DOHH2 (cell line): ENCODE data around the gene EXOC6B.

Experiments used
- H3F3A ChIP-seq: fragments of 200-600 bp; sonication (generic), shearing (Covaris generic); 2 replicates; pipeline ENCODE4 v1.6.0; 2016; ENCODE audit warnings: antibody characterized with exemption, mild to moderate bottlenecking; ENCODE audit not compliant: control insufficient read depth, insufficient read depth
- H3K27ac ChIP-seq: fragments of 200-600 bp; sonication (generic); 2 replicates; pipeline ENCODE4 v1.5.1; 2014; ENCODE audit warnings: low read depth, mild to moderate bottlenecking, low read length, moderate library complexity
- H3K27me3 ChIP-seq: fragments of 200-600 bp; sonication (generic); 2 replicates; pipeline ENCODE4 v1.6.1; 2014; ENCODE audit warnings: mild to moderate bottlenecking, low read length, mixed read lengths; ENCODE audit not compliant: control insufficient read depth
- H3K36me3 ChIP-seq: fragments of 200-600 bp; sonication (generic); 2 replicates; pipeline ENCODE4 v1.6.1; 2014; ENCODE audit warnings: mild to moderate bottlenecking, low read length, moderate library complexity, mixed read lengths; ENCODE audit not compliant: control insufficient read depth
- H3K4me1 ChIP-seq: fragments of 200-600 bp; sonication (generic); 2 replicates; pipeline ENCODE4 v1.6.1; 2014; ENCODE audit warnings: mild to moderate bottlenecking, low read length, mixed read lengths; ENCODE audit not compliant: control insufficient read depth
- H3K4me2 ChIP-seq: fragments of 200-600 bp; sonication (generic); 2 replicates; pipeline ENCODE4 v1.6.0; 2014; ENCODE audit warnings: mild to moderate bottlenecking, low read length, moderate library complexity
- H3K4me3 ChIP-seq: fragments of 200-600 bp; sonication (generic); 2 replicates; pipeline ENCODE4 v1.5.1; 2014; ENCODE audit warnings: mild to moderate bottlenecking, low read length, mixed read lengths
- H3K79me2 ChIP-seq: fragments of 200-600 bp; sonication (generic); 2 replicates; pipeline ENCODE4 v1.6.1; 2014; ENCODE audit warnings: mild to moderate bottlenecking, low read length, mixed read lengths; ENCODE audit not compliant: control insufficient read depth
- H3K9me2 ChIP-seq: fragments of 200-600 bp; sonication (generic); replicated peaks from 2 replicates; pipeline ENCODE4 v1.6.1; 2014; ENCODE audit warnings: mild to moderate bottlenecking, low read length, mixed read lengths; ENCODE audit not compliant: control insufficient read depth
- H3K9me3 ChIP-seq: fragments of 200-600 bp; sonication (generic); 2 replicates; pipeline ENCODE4 v1.6.1; 2014; ENCODE audit warnings: antibody characterized with exemption, low read length, mixed read lengths; ENCODE audit not compliant: control insufficient read depth, insufficient read depth
- H4K20me1 ChIP-seq: fragments of 200-600 bp; sonication (generic); 2 replicates; pipeline ENCODE4 v1.6.0; 2014; ENCODE audit warnings: low read depth, mild to moderate bottlenecking, antibody characterized with exemption, low read length, moderate library complexity; ENCODE audit not compliant: control insufficient read depth, insufficient read depth
- EZH2phosphoT487 ChIP-seq: fragments of 200-600 bp; sonication (generic); IDR thresholded peaks from 2 replicates; pipeline ENCODE4 v1.6.1; 2017; ENCODE audit warnings: borderline replicate concordance, mild to moderate bottlenecking, antibody characterized with exemption, low read length, moderate library complexity, mixed read lengths
- TF ChIP-seq, protein P1 (sequence below): fragments of 200-600 bp; sonication (generic); IDR thresholded peaks from one replicate; pipeline ENCODE4 v1.5.1; 2014; ENCODE audit warnings: antibody characterized with exemption, mild to moderate bottlenecking, low read depth, low read length; ENCODE audit not compliant: poor library complexity, severe bottlenecking

Gene EXOC6B

DNA sequence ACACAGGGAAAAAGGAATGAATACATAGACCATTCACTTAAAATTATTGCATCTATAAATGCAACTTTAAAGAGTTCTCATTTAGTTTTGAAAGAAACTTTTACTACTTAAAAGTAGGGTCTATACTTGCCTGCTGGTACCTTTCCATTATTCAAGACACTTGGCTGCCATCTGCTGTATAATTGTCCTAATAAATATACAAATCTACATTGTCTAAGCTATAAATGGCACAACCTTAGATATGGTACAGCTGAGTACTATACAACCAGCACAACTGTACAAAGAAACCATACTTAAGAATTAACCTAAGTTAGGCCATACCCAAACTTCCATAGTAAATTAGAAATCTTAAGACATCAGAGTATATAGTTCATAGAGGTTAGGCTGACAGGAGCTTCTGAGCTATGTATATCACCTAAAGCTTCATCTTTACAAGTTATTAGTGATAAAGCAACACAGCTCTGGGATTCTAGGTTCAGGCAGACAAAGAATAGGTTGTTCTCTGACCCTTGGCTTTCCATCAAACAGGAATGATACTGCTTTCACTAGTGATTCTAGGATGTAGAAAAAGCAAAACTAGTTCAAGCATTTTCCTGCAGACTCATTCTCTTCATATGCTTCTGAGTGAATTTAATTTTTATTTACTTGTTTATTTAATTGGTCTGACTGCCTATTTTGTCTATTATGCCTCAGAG lies 22.1 kb downstream of the EXOC6B start:
- Histone ChIP-seq H3K79me2 (no peaks in the 10 kb centered on the region), H3K4me1 (no peaks in the 10 kb centered on the region), H3K9me2 (no peaks in the 10 kb centered on the region), H3F3A (no peaks in the 10 kb centered on the region), H3K27ac (no peak overlapping the region), H3K27me3 (no peaks in the 10 kb centered on the region), H3K9me3 (no peaks in the 10 kb centered on the region), H3K36me3 (no peaks in the 10 kb centered on the region), H3K4me3 (no peak overlapping the region), H4K20me1 (no peaks in the 10 kb centered on the region), H3K4me2 (no peak overlapping the region)
- TF ChIP-seq EZH2phosphoT487: no peak
- TF ChIP-seq, protein P1, sequence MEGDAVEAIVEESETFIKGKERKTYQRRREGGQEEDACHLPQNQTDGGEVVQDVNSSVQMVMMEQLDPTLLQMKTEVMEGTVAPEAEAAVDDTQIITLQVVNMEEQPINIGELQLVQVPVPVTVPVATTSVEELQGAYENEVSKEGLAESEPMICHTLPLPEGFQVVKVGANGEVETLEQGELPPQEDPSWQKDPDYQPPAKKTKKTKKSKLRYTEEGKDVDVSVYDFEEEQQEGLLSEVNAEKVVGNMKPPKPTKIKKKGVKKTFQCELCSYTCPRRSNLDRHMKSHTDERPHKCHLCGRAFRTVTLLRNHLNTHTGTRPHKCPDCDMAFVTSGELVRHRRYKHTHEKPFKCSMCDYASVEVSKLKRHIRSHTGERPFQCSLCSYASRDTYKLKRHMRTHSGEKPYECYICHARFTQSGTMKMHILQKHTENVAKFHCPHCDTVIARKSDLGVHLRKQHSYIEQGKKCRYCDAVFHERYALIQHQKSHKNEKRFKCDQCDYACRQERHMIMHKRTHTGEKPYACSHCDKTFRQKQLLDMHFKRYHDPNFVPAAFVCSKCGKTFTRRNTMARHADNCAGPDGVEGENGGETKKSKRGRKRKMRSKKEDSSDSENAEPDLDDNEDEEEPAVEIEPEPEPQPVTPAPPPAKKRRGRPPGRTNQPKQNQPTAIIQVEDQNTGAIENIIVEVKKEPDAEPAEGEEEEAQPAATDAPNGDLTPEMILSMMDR: no peak

DNA sequence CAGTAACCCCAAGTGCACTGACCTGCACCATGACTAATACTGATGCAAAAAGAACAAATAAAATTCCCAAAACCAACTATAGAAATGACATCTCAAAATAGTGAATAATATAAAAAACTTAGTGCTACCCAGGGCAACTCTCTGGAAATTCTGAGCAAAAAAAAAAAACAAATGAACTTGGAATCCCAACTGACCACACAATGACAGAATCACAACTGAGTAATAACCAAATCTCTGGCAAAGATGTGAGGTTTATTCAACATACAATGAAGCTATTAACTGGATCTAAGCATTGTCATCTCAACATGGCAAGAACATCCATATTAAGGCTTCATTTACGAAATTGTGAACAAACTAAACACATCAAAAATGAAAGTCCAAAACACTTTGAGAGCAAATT lies 22.7 kb downstream of the EXOC6B start:
- Histone ChIP-seq H3K27me3 (no peaks in the 10 kb centered on the region), H3F3A (no peaks in the 10 kb centered on the region), H3K4me3 (no peak overlapping the region)

DNA sequence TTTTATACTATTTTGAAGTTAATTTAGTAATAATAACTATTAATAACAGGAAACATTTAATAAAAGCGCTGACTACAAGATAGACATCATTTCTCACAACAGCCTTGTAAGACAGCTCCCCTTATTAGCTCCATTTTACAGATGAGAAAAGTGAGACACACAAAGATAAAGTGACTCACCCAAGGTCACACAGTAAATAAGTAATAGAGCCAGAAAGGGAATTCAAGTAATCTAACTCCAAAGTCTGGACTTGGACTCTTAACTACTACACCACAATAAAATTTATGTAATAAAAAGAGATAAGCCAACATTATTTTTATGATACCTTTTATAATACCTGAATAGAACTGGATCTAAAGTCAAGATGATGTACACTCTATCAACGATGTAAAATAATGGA lies 25.3 kb downstream of the EXOC6B start:
- H3K27ac ChIP-seq: no peak overlapping the region
- no peak overlapping the region for H3K4me3 ChIP-seq
- H3K27me3 ChIP-seq: no peaks in the 10 kb centered on the region
- no peaks in the 10 kb centered on the region for H3K9me3 ChIP-seq
- H4K20me1 ChIP-seq: no peaks in the 10 kb centered on the region
- H3F3A ChIP-seq: no peaks in the 10 kb centered on the region
- no peaks in the 10 kb centered on the region for H3K36me3 ChIP-seq
- H3K79me2 ChIP-seq: no peaks in the 10 kb centered on the region
- H3K9me2 ChIP-seq: no peaks in the 10 kb centered on the region
- peaks cover 5% of the 10 kb centered on the region for H3K4me1 ChIP-seq
- no peak overlapping the region for H3K4me2 ChIP-seq
- TF ChIP-seq, protein P1: no peak
- no peak for TF ChIP-seq EZH2phosphoT487

More for the DNA sequence above, 22.7 kb downstream of the EXOC6B start:
- no peak for TF ChIP-seq EZH2phosphoT487
- TF ChIP-seq, protein P1: no peak
- Histone ChIP-seq H3K79me2 (no peaks in the 10 kb centered on the region), H3K36me3 (no peaks in the 10 kb centered on the region), H3K9me3 (no peaks in the 10 kb centered on the region), H3K4me1 (peaks cover under 1% of the 10 kb centered on the region; the same call in 1 of the 2 replicates), H3K27ac (no peak overlapping the region), H4K20me1 (no peaks in the 10 kb centered on the region), H3K9me2 (no peaks in the 10 kb centered on the region), H3K4me2 (no peak overlapping the region)
